ENCODE measurements around the gene SH3BGRL. TPM values are rescaled to one million over a fixed set of nuclear protein-coding genes. Genes with fewer than 3 reads are reported as not detected.

Gene SH3BGRL
- total RNA-seq, 1 donor from 2014 or later, result 24.2 TPM

Other genes with a start within 250 kb of the SH3BGRL start
- gene HMGN5, start 189 bp upstream of the SH3BGRL start, total RNA-seq, result 0.40 and 0.87 TPM in 2 replicates